Liver (tissue), 9 donors: ENCODE results near the gene PRKCH. TPM values are rescaled to one million over a fixed set of nuclear protein-coding genes. Genes with fewer than 3 reads are reported as not detected.

Experiments used
- DNase-seq: peaks from one replicate; pipeline ENCODE4 v3.0.0-alpha.2; 2017; ENCODE audit warnings: low spot score
- H3K27ac ChIP-seq, 2 donors: one replicate each; pipeline ENCODE4 v1.7.0; 2013; ENCODE audit warnings: inconsistent platforms in 2 of 2, low read length in 2 of 2, control low read depth in 1 of 2, low read depth in 1 of 2, mild to moderate bottlenecking in 1 of 2
- H3K27me3 ChIP-seq, 4 donors: one replicate each; pipeline versions ENCODE4 v1.6.1 to v1.7.0; 2013; ENCODE audit warnings: low read length in 3 of 4, inconsistent platforms in 1 of 4, mild to moderate bottlenecking in 1 of 4, moderate library complexity in 1 of 4; ENCODE audit not compliant: control insufficient read depth in 4 of 4, insufficient read depth in 4 of 4
- H3K36me3 ChIP-seq, 4 donors: one replicate each; pipeline versions ENCODE4 v1.6.1 to v1.7.0; 2013; ENCODE audit warnings: low read length in 3 of 4, mild to moderate bottlenecking in 3 of 4, low read depth in 1 of 4, moderate library complexity in 1 of 4; ENCODE audit not compliant: control insufficient read depth in 4 of 4, insufficient read depth in 3 of 4
- H3K4me1 ChIP-seq, 4 donors: one replicate each; pipeline versions ENCODE4 v1.6.1 to v1.7.0; 2013; ENCODE audit warnings: low read length in 3 of 4, mild to moderate bottlenecking in 3 of 4, moderate library complexity in 1 of 4; ENCODE audit not compliant: control insufficient read depth in 4 of 4, insufficient read depth in 4 of 4
- H3K4me3 ChIP-seq, 3 donors: one replicate each; pipeline versions ENCODE4 v1.6.1 to v1.7.0; 2013; ENCODE audit warnings: low read length in 3 of 3, control low read depth in 1 of 3, low read depth in 1 of 3, mild to moderate bottlenecking in 1 of 3
- H3K9ac ChIP-seq, 2 donors: one replicate each; pipeline ENCODE4 v1.7.0; 2013; ENCODE audit warnings: low read length in 2 of 2, mild to moderate bottlenecking in 2 of 2, moderate library complexity in 2 of 2, control low read depth in 1 of 2, low read depth in 1 of 2
- H3K9me3 ChIP-seq, 4 donors: one replicate each; pipeline versions ENCODE4 v1.6.1 to v1.7.0; 2013; ENCODE audit warnings: low read length in 3 of 4; ENCODE audit not compliant: control insufficient read depth in 4 of 4
- ATF3 ChIP-seq: IDR thresholded peaks from 2 replicates; pipeline ENCODE4 v1.6.1; 2016; ENCODE audit warnings: antibody characterized with exemption
- CTCF ChIP-seq: fragments of 150-350 bp; IDR thresholded peaks from 2 replicates; pipeline ENCODE4 v1.5.1; 2017; ENCODE audit warnings: improper control_type of control experiment, low read depth, low read length; ENCODE audit not compliant: missing input control
- EGR1 ChIP-seq, 2 donors: IDR thresholded peaks; 2 replicates each; pipeline ENCODE4 v1.6.1; 2016 to 2018; ENCODE audit warnings: antibody characterized with exemption in 2 of 2, low read depth in 2 of 2
- FOXA1 ChIP-seq: IDR thresholded peaks from 2 replicates; pipeline ENCODE4 v1.6.1; 2016; ENCODE audit warnings: antibody characterized with exemption
- FOXA2 ChIP-seq: IDR thresholded peaks from 2 replicates; pipeline ENCODE4 v1.6.1; 2016; ENCODE audit warnings: antibody characterized with exemption
- GABPA ChIP-seq, 2 donors: IDR thresholded peaks in 1 of 2; conservative IDR thresholded peaks in 1 of 2; 2 replicates each; pipeline ENCODE4 v1.6.1; 2016; ENCODE audit warnings: antibody characterized with exemption in 2 of 2, mild to moderate bottlenecking in 1 of 2, moderate library complexity in 1 of 2
- HNF4A ChIP-seq, 2 donors: conservative IDR thresholded peaks; 2 replicates each; pipeline ENCODE4 v1.6.1; 2016; ENCODE audit warnings: antibody characterized with exemption in 2 of 2, mild to moderate bottlenecking in 2 of 2
- HNF4G ChIP-seq: IDR thresholded peaks from 2 replicates; pipeline ENCODE4 v1.6.1; 2016; ENCODE audit warnings: antibody characterized with exemption
- JUND ChIP-seq, 2 donors: IDR thresholded peaks; 2 replicates each; pipeline ENCODE4 v1.6.1; 2016; ENCODE audit warnings: antibody characterized with exemption in 2 of 2
- MAX ChIP-seq: IDR thresholded peaks from 2 replicates; pipeline ENCODE4 v1.6.1; 2016; ENCODE audit warnings: antibody characterized with exemption
- NR2F2 ChIP-seq: IDR thresholded peaks from 2 replicates; pipeline ENCODE4 v1.6.1; 2016; ENCODE audit warnings: antibody characterized with exemption
- RAD21 ChIP-seq, 2 donors: IDR thresholded peaks; 2 replicates each; pipeline ENCODE4 v1.6.1; 2016; ENCODE audit warnings: antibody characterized with exemption in 2 of 2, mild to moderate bottlenecking in 2 of 2
- REST ChIP-seq: IDR thresholded peaks from 2 replicates; pipeline ENCODE4 v1.6.1; 2016; ENCODE audit warnings: antibody characterized with exemption, mild to moderate bottlenecking
- RXRA ChIP-seq, 2 donors: IDR thresholded peaks; 2 replicates each; pipeline ENCODE4 v1.6.1; 2017 to 2018; ENCODE audit warnings: antibody characterized with exemption in 2 of 2, mild to moderate bottlenecking in 1 of 2
- SP1 ChIP-seq: IDR thresholded peaks from 2 replicates; pipeline ENCODE4 v1.6.1; 2018; ENCODE audit warnings: antibody characterized with exemption, mild to moderate bottlenecking
- TAF1 ChIP-seq: conservative IDR thresholded peaks from 2 replicates; pipeline ENCODE4 v1.6.1; 2016; ENCODE audit warnings: antibody characterized with exemption, mild to moderate bottlenecking
- YY1 ChIP-seq: IDR thresholded peaks from 2 replicates; pipeline ENCODE4 v1.6.1; 2016; ENCODE audit warnings: antibody characterized with exemption, mild to moderate bottlenecking
- ZBTB33 ChIP-seq: IDR thresholded peaks from 2 replicates; pipeline ENCODE4 v1.6.1; 2016; ENCODE audit warnings: antibody characterized with exemption
- WGBS: extraction: QIAGEN DNeasy Blood & Tissue Kit; methylation state at CpG from one replicate; pipeline ENCODE4 v1.1.7; 2013; 5-methylcytosine and 5-hydroxymethylcytosine counted together
- polyA plus RNA-seq, 2 donors: library from polyadenylated mRNA; stranded (reverse) in 1 of 2; unstranded in 1 of 2; fragments of 200-250 nt in 1 of 2; fragments of >200 nt in 1 of 2; fragmentation: Nextera tagmentation in 1 of 2; extraction: Ambion mirVana in 1 of 2; gene quantifications; one replicate each; pipeline versions ENCODE4 v1.2.1 to v1.2.3, GENCODE V29; 2013 to 2015
- total RNA-seq, 2 donors: library from RNA; depleted of rRNA; stranded (reverse); fragments of >200 nt; gene quantifications; one replicate each; pipeline ENCODE4 v1.2.3, GENCODE V29; 2014
- donor health status: healthy.
- donor health status: healthy.
- donor health status: healthy.
- donor health status: healthy.
- donor health status: healthy.

The PRKCH gene
- total and polyA plus RNA-seq, 4 donors: 3.9 to 13.7 (median 7.0) TPM

GRCh38 chr14:61561104-61561503, 239.7 kb downstream of the PRKCH start:
- Histone ChIP-seq H3K4me1 (peaks cover 0 to 6% (median 3%) of the 10 kb centered on the region in 4 donors), H3K9ac (no peak overlapping the region), H3K27ac (peak overlapping the region; percentile 53 to 68), H3K27me3 (no peaks in the 10 kb centered on the region), H3K9me3 (no peaks in the 10 kb centered on the region), H3K4me3 (no peak overlapping the region), H3K36me3 (no peaks in the 10 kb centered on the region)
- 87% methylated on average over 3 of the region's 3 CpGs for WGBS
- TF ChIP-seq HNF4G (no peak), CTCF (no peak), REST (no peak), HNF4A (conservative IDR thresholded peaks at IDR 0.05) (no peak), SP1 (no peak), JUND (IDR thresholded peaks at IDR 0.05) (no peak), YY1 (no peak), TAF1 (no peak)
- DNase-seq: no peak

GRCh38 chr14:61561657-61562276, 240.4 kb downstream of the PRKCH start:
- H3K36me3 ChIP-seq: no peaks in the 10 kb centered on the region
- H3K4me3 ChIP-seq: no peak overlapping the region
- no peak overlapping the region for H3K9ac ChIP-seq
- 69% methylated on average over 8 of the region's 8 CpGs for WGBS
- no peaks in the 10 kb centered on the region for H3K27me3 ChIP-seq
- peaks cover 0 to 6% (median 3%) of the 10 kb centered on the region in 4 donors for H3K4me1 ChIP-seq
- no peak for DNase-seq
- H3K27ac ChIP-seq: peak overlapping the region; percentile 53 to 68
- H3K9me3 ChIP-seq: no peaks in the 10 kb centered on the region
- TF ChIP-seq RXRA (IDR thresholded peaks at IDR 0.05) (peak; percentile 69 to 73), EGR1 (IDR thresholded peaks at IDR 0.05; ENCODE audit: low read depth in 2 of 2) (peak; percentile 48 to 65), SP1 (peak; percentile 70), YY1 (peak; percentile 73), FOXA1 (no peak), NR2F2 (peak; percentile 67), FOXA2 (no peak), RAD21 (IDR thresholded peaks at IDR 0.05) (peak; percentile 51 to 56), GABPA (IDR thresholded peaks at IDR 0.05 in 1 of 2, conservative IDR thresholded peaks at IDR 0.05 in 1 of 2) (no peak), ATF3 (peak; percentile 15), TAF1 (no peak), REST (peak; percentile 30), ZBTB33 (no peak), MAX (peak; percentile 94), HNF4A (conservative IDR thresholded peaks at IDR 0.05) (peak; percentile 29 to 41), JUND (IDR thresholded peaks at IDR 0.05) (peak in 1 of 2 donors; percentile 32)
